Activated gamma-delta T cell treated with Interleukin-2 at 50 U/mL for 16 hours (primary cell): ENCODE data around the gene SDS.

Experiments
- DNase-seq: peaks from one replicate; pipeline ENCODE4 v3.0.0-alpha.2; 2020

Gene SDS

DNA sequence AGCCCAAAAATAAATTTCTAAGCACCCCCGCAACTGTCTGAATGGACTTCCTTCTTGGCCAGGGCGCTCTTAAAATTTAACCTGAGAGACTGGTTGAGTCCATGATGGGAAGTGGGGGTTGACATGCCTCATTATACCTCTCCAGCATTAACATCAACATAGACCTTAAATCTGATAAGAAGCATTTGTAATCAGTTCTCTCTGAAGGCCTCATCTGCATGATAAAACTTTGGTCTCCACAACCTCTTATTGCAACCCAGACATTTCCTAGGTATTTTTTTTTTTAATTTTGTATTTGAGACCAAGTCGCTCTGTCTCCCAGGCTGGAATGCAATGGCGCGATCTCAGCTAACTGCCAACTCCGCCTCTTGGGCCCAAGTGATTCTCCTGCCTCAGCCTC is 58.4 kb downstream of the SDS start:
- no peak for DNase-seq
